HG02885 (cell line): ENCODE measurements around the gene KRTAP22-1.

Experiments
- ATAC-seq: cut with Tn5 transposase; IDR thresholded peaks from one replicate; pipeline ENCODE4 v1.9.1; 2021; ENCODE audit warnings: mild to moderate bottlenecking; ENCODE audit not compliant: unreplicated experiment, poor library complexity

KRTAP22-1 gene

GRCh38 chr21:30600787-30601186 lies at the start of gene KRTAP22-1:
Gene KRTAP22-1 (plus strand): TSS chr21:30601087.
- no peak for ATAC-seq

GRCh38 chr21:30552782-30553181 lies 48.1 kb upstream of the KRTAP22-1 start:
- ATAC-seq: no peak

GRCh38 chr21:30555095-30555494 lies 45.8 kb upstream of the KRTAP22-1 start:
- ATAC-seq: no peak

- ATAC-seq: no peak
Observed at GRCh38 chr21:30561264-30561895, 39.5 kb upstream of the KRTAP22-1 start, which contains the start of gene KRTAP19-7. Gene KRTAP19-7 (minus strand): TSS chr21:30561314. CDS start chr21:30561289, 25 bp downstream.

- ATAC-seq: no peak
Observed at GRCh38 chr21:30561957-30562356, 38.9 kb upstream of the KRTAP22-1 start.

GRCh38 chr21:30563072-30563471 lies 37.8 kb upstream of the KRTAP22-1 start:
- no peak for ATAC-seq

- no peak for ATAC-seq
Observed at GRCh38 chr21:30563630-30564029, 37.3 kb upstream of the KRTAP22-1 start.

GRCh38 chr21:30567617-30568016 lies 33.3 kb upstream of the KRTAP22-1 start:
- no peak for ATAC-seq

GRCh38 chr21:30577766-30578165 lies 23.1 kb upstream of the KRTAP22-1 start:
- no peak for ATAC-seq

- ATAC-seq: no peak
Observed at GRCh38 chr21:30579346-30579745, 21.5 kb upstream of the KRTAP22-1 start.

- no peak for ATAC-seq
Observed at GRCh38 chr21:30580132-30580531, 20.8 kb upstream of the KRTAP22-1 start.

- ATAC-seq: no peak
Observed at GRCh38 chr21:30582870-30583269, 18.0 kb upstream of the KRTAP22-1 start.

GRCh38 chr21:30590297-30590696 lies 10.6 kb upstream of the KRTAP22-1 start, which contains the start of gene KRTAP22-2:
Gene KRTAP22-2 (minus strand): TSS chr21:30590397.
- ATAC-seq: no peak

- ATAC-seq: no peak
Observed at GRCh38 chr21:30592140-30592539, 8.7 kb upstream of the KRTAP22-1 start, which contains the start of gene KRTAP6-3. Gene KRTAP6-3 (plus strand): TSS chr21:30592440. CDS start chr21:30592446, 6 bp downstream.

GRCh38 chr21:30598802-30599201 lies 2.1 kb upstream of the KRTAP22-1 start, which contains the start of gene KRTAP6-2:
Gene KRTAP6-2 (minus strand): TSS chr21:30598902. CDS start chr21:30598874, 28 bp downstream.
- no peak for ATAC-seq

GRCh38 chr21:30605968-30606367 lies 5.1 kb downstream of the KRTAP22-1 start:
- no peak for ATAC-seq

GRCh38 chr21:30612132-30612531 lies 11.2 kb downstream of the KRTAP22-1 start:
- ATAC-seq: no peak

- ATAC-seq: no peak
Observed at GRCh38 chr21:30613836-30614235, 12.9 kb downstream of the KRTAP22-1 start, which contains the start of gene KRTAP6-1. Gene KRTAP6-1 (minus strand): TSS chr21:30613930. CDS start chr21:30613904, 26 bp downstream.

GRCh38 chr21:30615199-30615598 lies 14.3 kb downstream of the KRTAP22-1 start:
- no peak for ATAC-seq

GRCh38 chr21:30616125-30616524 lies 15.2 kb downstream of the KRTAP22-1 start, which contains the start of gene KRTAP20-1:
Gene KRTAP20-1 (plus strand): TSS chr21:30616425. CDS start chr21:30616455, 30 bp downstream.
- no peak for ATAC-seq

- no peak for ATAC-seq
Observed at GRCh38 chr21:30620080-30620479, 19.2 kb downstream of the KRTAP22-1 start.

- ATAC-seq: no peak
Observed at GRCh38 chr21:30620522-30620921, 19.6 kb downstream of the KRTAP22-1 start, which contains the start of gene KRTAP20-4. Gene KRTAP20-4 (plus strand): TSS chr21:30620627.
